Testis (tissue), 2 donors: Measurements from ENCODE around the gene ARHGAP44.

Experiments used
- POLR2A ChIP-seq: fragments of 450-650 bp; IDR thresholded peaks from one replicate; pipeline ENCODE4 v1.6.1; 2017; ENCODE audit warnings: antibody characterized with exemption, mild to moderate bottlenecking, moderate library complexity
- TF ChIP-seq, protein P1 (sequence below), 3 experiments: fragments of 450-650 bp in 2 of 3; fragments of 200-600 bp in 1 of 3; sonication (generic) in 1 of 3; IDR thresholded peaks; one replicate each; pipeline ENCODE4 v1.5.1; 2016 to 2019; ENCODE audit warnings: antibody characterized with exemption in 3 of 3, mild to moderate bottlenecking in 2 of 3, moderate library complexity in 1 of 3

DNA sequence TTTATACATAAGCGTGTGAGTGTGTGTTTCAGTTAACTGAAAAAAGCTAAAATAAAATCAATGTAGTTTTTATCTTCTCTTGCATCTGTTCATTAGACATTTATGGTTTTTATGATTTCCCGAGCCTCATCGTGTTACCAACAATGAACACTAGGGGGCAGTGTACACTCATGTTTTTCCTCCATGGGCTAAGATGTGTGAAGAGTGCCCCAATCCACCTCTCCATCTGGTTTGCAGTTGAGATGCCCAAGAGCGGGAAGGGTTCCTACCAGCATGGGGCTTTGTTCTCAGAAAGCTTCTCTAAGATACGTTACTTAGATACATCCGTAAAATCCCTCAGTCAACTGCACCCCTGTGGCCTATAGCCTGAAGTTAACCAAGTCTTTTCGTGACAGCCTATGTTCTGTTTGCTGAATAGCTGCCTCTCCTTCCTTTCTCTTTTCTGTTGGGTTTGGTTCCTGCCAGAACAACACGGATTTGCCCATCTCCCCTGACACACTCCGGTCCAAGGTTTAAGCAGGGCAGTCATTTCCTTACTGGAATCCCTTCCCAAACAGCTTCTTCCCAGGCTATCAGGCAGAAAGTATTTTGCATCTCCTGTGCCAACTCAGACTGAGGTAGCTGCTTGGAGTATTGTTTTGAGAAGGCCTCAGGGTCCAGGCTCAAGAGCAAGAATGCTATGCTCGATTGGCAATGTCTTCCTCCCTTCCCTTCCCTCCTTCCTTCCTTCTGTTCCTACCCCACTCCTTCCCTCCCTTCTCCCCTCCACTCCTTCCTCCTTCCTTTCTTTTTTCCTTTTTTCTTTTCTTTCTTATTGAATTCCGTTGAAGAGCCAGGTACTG lies 241.4 kb downstream of the ARHGAP44 start:
- TF ChIP-seq, protein P1, sequence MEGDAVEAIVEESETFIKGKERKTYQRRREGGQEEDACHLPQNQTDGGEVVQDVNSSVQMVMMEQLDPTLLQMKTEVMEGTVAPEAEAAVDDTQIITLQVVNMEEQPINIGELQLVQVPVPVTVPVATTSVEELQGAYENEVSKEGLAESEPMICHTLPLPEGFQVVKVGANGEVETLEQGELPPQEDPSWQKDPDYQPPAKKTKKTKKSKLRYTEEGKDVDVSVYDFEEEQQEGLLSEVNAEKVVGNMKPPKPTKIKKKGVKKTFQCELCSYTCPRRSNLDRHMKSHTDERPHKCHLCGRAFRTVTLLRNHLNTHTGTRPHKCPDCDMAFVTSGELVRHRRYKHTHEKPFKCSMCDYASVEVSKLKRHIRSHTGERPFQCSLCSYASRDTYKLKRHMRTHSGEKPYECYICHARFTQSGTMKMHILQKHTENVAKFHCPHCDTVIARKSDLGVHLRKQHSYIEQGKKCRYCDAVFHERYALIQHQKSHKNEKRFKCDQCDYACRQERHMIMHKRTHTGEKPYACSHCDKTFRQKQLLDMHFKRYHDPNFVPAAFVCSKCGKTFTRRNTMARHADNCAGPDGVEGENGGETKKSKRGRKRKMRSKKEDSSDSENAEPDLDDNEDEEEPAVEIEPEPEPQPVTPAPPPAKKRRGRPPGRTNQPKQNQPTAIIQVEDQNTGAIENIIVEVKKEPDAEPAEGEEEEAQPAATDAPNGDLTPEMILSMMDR (IDR thresholded peaks at IDR 0.05) = peak; percentile 39 to 91 (median 71)
- TF ChIP-seq POLR2A = no peak
